Measurements from ENCODE around the gene GNAI3. TPM values are rescaled to one million over a fixed set of nuclear protein-coding genes. Genes with fewer than 3 reads are reported as not detected.

GNAI3 gene
- polyA plus RNA-seq, 1 donor from 2014 or later: 10.6 TPM

DNA sequence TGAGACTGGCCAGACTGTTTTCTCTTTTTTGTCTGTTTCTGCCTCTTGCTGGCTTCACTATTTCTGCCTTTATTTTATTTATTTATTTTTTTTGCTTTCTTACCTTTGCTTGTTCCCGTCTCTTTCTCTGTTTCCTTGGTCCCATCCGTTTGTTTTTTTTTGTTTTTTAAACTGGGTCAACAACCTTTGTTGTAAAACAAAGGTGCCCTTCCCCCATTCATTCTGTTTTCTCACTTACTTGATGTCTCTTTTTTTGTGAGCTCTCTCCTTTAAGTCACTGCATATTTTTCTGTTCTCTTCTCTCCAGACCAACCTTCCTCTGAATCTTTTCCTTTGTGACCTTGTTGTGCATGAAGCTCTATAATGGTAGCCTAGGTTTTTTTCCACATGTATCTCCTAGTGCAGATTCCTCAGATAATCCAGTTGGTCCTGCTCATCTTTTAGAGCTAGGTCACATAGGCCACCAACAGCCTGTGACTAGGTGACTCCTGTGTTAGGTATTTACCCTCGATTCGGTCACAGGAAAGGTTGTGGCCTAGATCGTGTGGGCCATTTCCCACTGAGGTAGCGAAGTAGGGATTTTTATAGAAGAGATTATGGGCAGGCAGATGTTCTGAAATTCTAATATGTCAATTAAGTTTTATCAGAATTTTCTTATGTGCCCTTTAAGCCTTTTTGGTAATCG, 15.9 kb downstream of the GNAI3 start:
- Histone ChIP-seq H3K4me2 (ENCODE audit: low read length) (no peak overlapping the region), H3K9ac (ENCODE audit: low read length) (no peak overlapping the region), H3F3A (ENCODE audit: insufficient read depth, low read length, poor library complexity, severe bottlenecking) (no peaks in the 10 kb centered on the region), H4K20me1 (ENCODE audit: insufficient read depth) (no peaks in the 10 kb centered on the region), H3K27me3 (ENCODE audit: insufficient read depth, low read depth, low read length) (no peaks in the 10 kb centered on the region), H3K79me2 (replicated peaks; ENCODE audit: insufficient read depth, low read length) (peaks cover 88% of the 10 kb centered on the region), H3K36me3 (ENCODE audit: insufficient read depth, low read length) (no peaks in the 10 kb centered on the region), H3K27ac (ENCODE audit: low read length) (no peak overlapping the region), H3K9me3 (ENCODE audit: low read length) (no peaks in the 10 kb centered on the region), H3K4me3 (ENCODE audit: low read length) (no peak overlapping the region), H3K9me2 (ENCODE audit: insufficient read depth, low read length) (no peaks in the 10 kb centered on the region), H2AFZ (ENCODE audit: low read depth, low read length) (no peak overlapping the region)
- TF ChIP-seq POLR2AphosphoS5 (IDR thresholded peaks at IDR 0.05): no peak
- TF ChIP-seq EZH2 (IDR thresholded peaks at IDR 0.05; ENCODE audit: borderline replicate concordance, insufficient read depth, low read length, poor library complexity, severe bottlenecking): no peak
- TF ChIP-seq RAD21 (conservative IDR thresholded peaks at IDR 0.05): no peak
- TF ChIP-seq TAF1 (IDR thresholded peaks at IDR 0.05; ENCODE audit: low read depth): no peak
- TF ChIP-seq MXI1 (conservative IDR thresholded peaks at IDR 0.05; ENCODE audit: poor library complexity, severe bottlenecking): no peak
- no peak for TF ChIP-seq EP300 (conservative IDR thresholded peaks at IDR 0.05; ENCODE audit: poor library complexity, severe bottlenecking)
- TF ChIP-seq, protein P1, sequence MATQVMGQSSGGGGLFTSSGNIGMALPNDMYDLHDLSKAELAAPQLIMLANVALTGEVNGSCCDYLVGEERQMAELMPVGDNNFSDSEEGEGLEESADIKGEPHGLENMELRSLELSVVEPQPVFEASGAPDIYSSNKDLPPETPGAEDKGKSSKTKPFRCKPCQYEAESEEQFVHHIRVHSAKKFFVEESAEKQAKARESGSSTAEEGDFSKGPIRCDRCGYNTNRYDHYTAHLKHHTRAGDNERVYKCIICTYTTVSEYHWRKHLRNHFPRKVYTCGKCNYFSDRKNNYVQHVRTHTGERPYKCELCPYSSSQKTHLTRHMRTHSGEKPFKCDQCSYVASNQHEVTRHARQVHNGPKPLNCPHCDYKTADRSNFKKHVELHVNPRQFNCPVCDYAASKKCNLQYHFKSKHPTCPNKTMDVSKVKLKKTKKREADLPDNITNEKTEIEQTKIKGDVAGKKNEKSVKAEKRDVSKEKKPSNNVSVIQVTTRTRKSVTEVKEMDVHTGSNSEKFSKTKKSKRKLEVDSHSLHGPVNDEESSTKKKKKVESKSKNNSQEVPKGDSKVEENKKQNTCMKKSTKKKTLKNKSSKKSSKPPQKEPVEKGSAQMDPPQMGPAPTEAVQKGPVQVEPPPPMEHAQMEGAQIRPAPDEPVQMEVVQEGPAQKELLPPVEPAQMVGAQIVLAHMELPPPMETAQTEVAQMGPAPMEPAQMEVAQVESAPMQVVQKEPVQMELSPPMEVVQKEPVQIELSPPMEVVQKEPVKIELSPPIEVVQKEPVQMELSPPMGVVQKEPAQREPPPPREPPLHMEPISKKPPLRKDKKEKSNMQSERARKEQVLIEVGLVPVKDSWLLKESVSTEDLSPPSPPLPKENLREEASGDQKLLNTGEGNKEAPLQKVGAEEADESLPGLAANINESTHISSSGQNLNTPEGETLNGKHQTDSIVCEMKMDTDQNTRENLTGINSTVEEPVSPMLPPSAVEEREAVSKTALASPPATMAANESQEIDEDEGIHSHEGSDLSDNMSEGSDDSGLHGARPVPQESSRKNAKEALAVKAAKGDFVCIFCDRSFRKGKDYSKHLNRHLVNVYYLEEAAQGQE (IDR thresholded peaks at IDR 0.05; ENCODE audit: borderline replicate concordance): no peak
- TF ChIP-seq SMC3 (conservative IDR thresholded peaks at IDR 0.05; ENCODE audit: poor library complexity): no peak
- TF ChIP-seq, protein P2, sequence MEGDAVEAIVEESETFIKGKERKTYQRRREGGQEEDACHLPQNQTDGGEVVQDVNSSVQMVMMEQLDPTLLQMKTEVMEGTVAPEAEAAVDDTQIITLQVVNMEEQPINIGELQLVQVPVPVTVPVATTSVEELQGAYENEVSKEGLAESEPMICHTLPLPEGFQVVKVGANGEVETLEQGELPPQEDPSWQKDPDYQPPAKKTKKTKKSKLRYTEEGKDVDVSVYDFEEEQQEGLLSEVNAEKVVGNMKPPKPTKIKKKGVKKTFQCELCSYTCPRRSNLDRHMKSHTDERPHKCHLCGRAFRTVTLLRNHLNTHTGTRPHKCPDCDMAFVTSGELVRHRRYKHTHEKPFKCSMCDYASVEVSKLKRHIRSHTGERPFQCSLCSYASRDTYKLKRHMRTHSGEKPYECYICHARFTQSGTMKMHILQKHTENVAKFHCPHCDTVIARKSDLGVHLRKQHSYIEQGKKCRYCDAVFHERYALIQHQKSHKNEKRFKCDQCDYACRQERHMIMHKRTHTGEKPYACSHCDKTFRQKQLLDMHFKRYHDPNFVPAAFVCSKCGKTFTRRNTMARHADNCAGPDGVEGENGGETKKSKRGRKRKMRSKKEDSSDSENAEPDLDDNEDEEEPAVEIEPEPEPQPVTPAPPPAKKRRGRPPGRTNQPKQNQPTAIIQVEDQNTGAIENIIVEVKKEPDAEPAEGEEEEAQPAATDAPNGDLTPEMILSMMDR (IDR thresholded peaks at IDR 0.05; ENCODE audit: poor library complexity, severe bottlenecking): no peak

DNA sequence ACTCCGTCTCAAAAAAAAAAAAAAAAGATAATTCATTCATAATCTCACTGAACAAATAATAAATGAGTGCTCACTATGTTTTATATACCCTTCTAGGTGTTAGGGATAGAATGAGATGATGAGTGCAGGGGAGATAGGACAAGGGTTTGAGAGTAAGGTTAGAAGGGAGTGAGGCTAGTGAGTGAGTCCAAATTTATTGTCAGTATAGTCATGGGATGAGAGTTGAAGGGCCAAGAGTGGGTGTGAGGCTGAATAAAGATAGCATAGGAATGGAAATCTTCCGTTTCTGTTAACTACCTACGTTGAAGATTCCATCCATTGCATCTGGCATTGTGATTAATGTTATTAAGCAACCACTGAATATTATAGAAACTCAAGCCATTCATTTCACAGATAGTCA, 16.8 kb downstream of the GNAI3 start:
- Histone ChIP-seq H3K27me3 (ENCODE audit: insufficient read depth, low read depth, low read length) (no peaks in the 10 kb centered on the region), H3F3A (ENCODE audit: insufficient read depth, low read length, poor library complexity, severe bottlenecking) (no peaks in the 10 kb centered on the region), H3K79me2 (replicated peaks; ENCODE audit: insufficient read depth, low read length) (peaks cover 88% of the 10 kb centered on the region), H3K9ac (ENCODE audit: low read length) (no peak overlapping the region), H3K9me2 (ENCODE audit: insufficient read depth, low read length) (no peaks in the 10 kb centered on the region), H3K36me3 (ENCODE audit: insufficient read depth, low read length) (no peaks in the 10 kb centered on the region), H2AFZ (ENCODE audit: low read depth, low read length) (no peak overlapping the region), H3K27ac (ENCODE audit: low read length) (no peak overlapping the region), H3K9me3 (ENCODE audit: low read length) (no peaks in the 10 kb centered on the region), H4K20me1 (ENCODE audit: insufficient read depth) (no peaks in the 10 kb centered on the region), H3K4me2 (ENCODE audit: low read length) (no peak overlapping the region), H3K4me3 (ENCODE audit: low read length) (no peak overlapping the region)
- TF ChIP-seq, protein P1 (IDR thresholded peaks at IDR 0.05; ENCODE audit: borderline replicate concordance): no peak

All from neural cell (in vitro differentiated cells).